SK-N-MC (cell line): ENCODE measurements around the gene ITGAV.

Source experiments
- DNase-seq: peaks from one replicate; pipeline ENCODE4 v3.0.0-alpha.2; 2011; ENCODE audit warnings: low read depth, low spot score
- H3K27ac ChIP-seq: fragments of 200-600 bp; sonication (generic); 2 replicates; pipeline ENCODE4 v1.5.1; 2016; ENCODE audit warnings: mixed run types
- H3K36me3 ChIP-seq: fragments of 200-600 bp; sonication (generic); 2 replicates; pipeline ENCODE4 v1.6.1; 2017; ENCODE audit warnings: antibody characterized with exemption, low read length, mixed read lengths; ENCODE audit not compliant: insufficient read depth
- H3K4me3 ChIP-seq: fragments of 200-600 bp; sonication (generic); 2 replicates; pipeline ENCODE4 v1.5.1; 2016
- H3K9ac ChIP-seq: fragments of 200-600 bp; sonication (generic); 2 replicates; pipeline ENCODE4 v1.8.0; 2017; ENCODE audit warnings: mixed run types, mixed read lengths; ENCODE audit not compliant: insufficient read length
- H3K9me3 ChIP-seq: fragments of 200-600 bp; sonication (generic); 2 replicates; pipeline ENCODE4 v1.6.1; 2017; ENCODE audit warnings: low read depth, mild to moderate bottlenecking, antibody characterized with exemption, low read length, moderate library complexity, mixed read lengths
- EZH2 ChIP-seq: fragments of 200-600 bp; sonication (generic); IDR thresholded peaks from one replicate; pipeline ENCODE4 v1.6.1; 2017; ENCODE audit warnings: antibody characterized with exemption
- FOXP2 ChIP-seq: optimal IDR thresholded peaks from 2 replicates; pipeline ENCODE3; 2011; ENCODE audit warnings: mild to moderate bottlenecking, moderate library complexity; ENCODE audit not compliant: insufficient read depth; ENCODE audit errors: extremely low read length, control extremely low read depth
- POLR2AphosphoS5 ChIP-seq: IDR thresholded peaks from 2 replicates; pipeline ENCODE4 v1.6.1; 2012; ENCODE audit warnings: mild to moderate bottlenecking, low read depth, low read length, borderline replicate concordance

ITGAV gene

DNA sequence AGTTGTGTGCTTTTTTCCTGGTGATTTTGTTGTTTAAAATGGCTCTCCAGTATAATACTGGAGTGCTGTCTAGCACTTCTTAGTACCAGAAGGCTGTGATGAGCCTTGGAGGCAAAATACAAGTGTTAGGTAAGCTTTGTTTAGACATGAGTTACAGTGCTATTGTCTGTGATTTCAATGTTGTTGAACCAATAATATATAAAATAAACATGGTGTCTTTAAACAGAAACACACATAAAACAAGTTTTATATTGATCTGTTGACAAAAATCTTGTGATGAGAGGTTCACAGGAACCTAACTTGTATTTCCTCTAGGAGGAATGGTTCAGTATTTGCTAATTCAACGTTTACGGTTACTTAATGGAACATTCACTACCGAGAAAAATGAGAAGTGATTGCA is 99.0 kb downstream of the ITGAV start:
- TF ChIP-seq FOXP2 (no peak), EZH2 (no peak), POLR2AphosphoS5 (no peak)
- Histone ChIP-seq H3K9me3 (no peaks in the 10 kb centered on the region; the same call in 1 of the 2 replicates), H3K4me3 (no peak overlapping the region), H3K36me3 (no peaks in the 10 kb centered on the region), H3K27ac (no peak overlapping the region), H3K9ac (no peak overlapping the region)
- no peak for DNase-seq

DNA sequence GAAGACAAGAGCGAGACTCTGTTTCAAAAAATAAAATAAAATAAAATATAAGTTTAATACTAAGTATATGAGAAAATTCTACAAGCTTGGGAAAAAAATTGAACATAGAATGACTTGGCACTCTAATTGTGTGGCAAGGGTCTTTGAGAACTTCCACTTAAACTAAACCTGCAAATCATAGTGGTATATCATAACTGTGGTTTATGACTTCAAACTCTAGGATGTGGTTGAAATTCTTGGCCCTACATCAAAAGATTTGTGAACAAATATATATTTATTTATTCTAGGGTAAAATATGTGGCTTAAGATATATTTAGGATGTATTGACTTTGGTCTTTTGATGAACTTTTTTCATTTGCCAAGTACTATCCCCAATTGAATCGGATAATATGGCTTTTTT is 100.9 kb downstream of the ITGAV start:
- Histone ChIP-seq H3K27ac (no peak overlapping the region), H3K9ac (no peak overlapping the region), H3K9me3 (no peaks in the 10 kb centered on the region; the same call in 1 of the 2 replicates), H3K4me3 (no peak overlapping the region), H3K36me3 (no peaks in the 10 kb centered on the region)
- TF ChIP-seq POLR2AphosphoS5, result no peak
- no peak for TF ChIP-seq FOXP2
- TF ChIP-seq EZH2, result no peak
- DNase-seq, result no peak

DNA sequence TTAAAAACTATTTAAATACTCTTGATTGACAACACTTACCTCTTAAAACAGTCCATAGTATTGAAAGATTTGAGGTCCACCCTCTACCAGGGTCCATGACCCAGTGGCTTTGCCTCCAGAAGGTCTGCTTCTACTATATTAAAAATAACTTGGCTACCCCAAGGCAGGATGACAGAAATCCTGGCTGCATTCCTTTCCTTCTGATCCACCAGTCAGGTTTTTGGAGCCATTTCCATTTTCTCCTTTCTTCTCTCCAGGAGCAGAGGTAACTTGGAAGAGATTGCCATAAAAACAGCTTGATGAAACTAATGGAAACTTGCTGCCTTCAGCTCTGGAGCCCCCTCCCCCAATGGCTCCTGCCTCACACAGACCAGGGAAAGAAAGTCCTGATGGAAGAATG is 101.4 kb downstream of the ITGAV start:
- Histone ChIP-seq H3K9ac (no peak overlapping the region), H3K9me3 (no peaks in the 10 kb centered on the region; the same call in 1 of the 2 replicates), H3K4me3 (no peak overlapping the region), H3K36me3 (no peaks in the 10 kb centered on the region), H3K27ac (no peak overlapping the region)
- no peak for DNase-seq
- TF ChIP-seq FOXP2 (no peak), POLR2AphosphoS5 (no peak), EZH2 (no peak)

DNA sequence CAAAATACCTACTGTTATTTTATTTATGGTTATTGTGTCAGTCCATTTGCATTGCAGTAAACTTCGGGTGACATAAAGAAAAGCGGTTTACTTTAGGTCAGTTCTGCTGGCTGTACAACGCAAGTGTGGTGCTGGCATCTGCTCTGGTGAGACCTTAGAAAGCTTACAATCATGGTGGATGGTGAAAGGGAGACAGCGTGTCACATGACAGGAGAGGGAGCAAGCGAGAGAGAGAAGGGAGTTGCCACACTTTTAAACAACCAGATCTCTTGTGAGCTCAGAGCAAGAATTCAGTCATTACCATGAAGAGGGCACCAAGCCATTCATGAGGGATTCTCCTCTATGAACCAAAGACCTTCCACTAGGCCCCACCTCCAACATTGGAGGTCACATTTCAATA is 102.0 kb downstream of the ITGAV start:
- H3K27ac ChIP-seq, result no peak overlapping the region
- TF ChIP-seq EZH2, result no peak
- no peak for TF ChIP-seq FOXP2
- no peak for TF ChIP-seq POLR2AphosphoS5
- no peak overlapping the region for H3K9ac ChIP-seq
- H3K36me3 ChIP-seq, result no peaks in the 10 kb centered on the region
- no peak overlapping the region for H3K4me3 ChIP-seq
- DNase-seq, result no peak
- no peaks in the 10 kb centered on the region; the same call in 1 of the 2 replicates for H3K9me3 ChIP-seq

DNA sequence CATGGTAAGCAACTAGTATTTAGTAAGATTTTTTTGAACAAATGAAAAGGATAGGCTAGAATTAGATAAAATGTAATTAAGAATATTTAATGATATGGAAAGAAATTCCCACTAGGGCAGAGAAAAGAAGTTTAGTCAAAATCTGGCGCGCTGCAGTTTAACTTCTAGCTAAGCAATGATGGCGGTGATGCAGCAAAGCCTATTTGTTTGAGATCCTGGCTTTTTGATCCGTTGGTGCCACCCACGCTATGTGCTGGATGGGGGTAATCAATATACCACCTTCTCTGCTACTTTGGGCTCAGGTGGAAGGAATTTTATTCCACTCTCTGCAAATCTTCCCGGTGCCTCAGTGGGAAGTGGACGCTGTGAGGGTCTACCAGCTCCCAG is 103.6 kb downstream of the ITGAV start:
- no peak overlapping the region for H3K27ac ChIP-seq
- H3K36me3 ChIP-seq, result no peaks in the 10 kb centered on the region
- H3K4me3 ChIP-seq, result peak overlapping the region; percentile 87
- TF ChIP-seq FOXP2 (no peak), EZH2 (no peak), POLR2AphosphoS5 (no peak)
- peak overlapping the region; percentile 38 for H3K9ac ChIP-seq
- no peaks in the 10 kb centered on the region for H3K9me3 ChIP-seq
- no peak for DNase-seq

DNA sequence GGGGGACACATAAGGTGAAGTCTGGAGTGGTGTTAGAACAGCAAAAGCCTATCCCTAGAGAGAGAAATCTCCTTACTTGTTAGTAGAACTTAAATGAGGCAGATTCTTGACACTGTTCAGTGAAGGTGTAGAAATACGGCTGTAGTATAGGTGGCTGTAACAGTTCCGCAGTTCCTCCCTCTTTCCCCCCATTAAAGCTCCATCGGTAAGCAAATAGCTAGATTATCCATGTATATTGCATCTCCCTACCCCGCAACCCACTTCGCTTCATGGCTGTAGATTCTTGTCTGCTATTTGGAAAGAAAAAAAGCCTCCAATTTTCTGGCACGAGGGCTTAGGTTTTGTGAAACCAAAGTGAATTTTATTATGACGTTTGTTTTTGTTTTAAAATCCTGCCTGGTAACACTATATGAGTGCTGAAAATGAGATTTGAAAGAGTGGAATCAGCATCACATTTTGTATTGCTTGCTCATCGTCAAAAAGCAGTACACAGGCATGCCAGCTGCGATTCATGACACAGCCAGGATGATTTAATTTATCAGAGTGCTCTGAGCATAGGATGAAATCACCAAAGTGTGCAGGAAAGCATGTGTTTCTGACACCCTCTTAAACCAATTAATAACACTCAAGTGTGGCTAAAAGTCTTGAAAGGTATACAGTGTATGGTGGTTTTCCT is 105.4 kb downstream of the ITGAV start:
- TF ChIP-seq POLR2AphosphoS5 (no peak), EZH2 (no peak), FOXP2 (no peak)
- Histone ChIP-seq H3K36me3 (no peaks in the 10 kb centered on the region), H3K9ac (no peak overlapping the region), H3K27ac (no peak overlapping the region), H3K4me3 (peak overlapping the region; percentile 87), H3K9me3 (no peaks in the 10 kb centered on the region)
- no peak for DNase-seq

DNA sequence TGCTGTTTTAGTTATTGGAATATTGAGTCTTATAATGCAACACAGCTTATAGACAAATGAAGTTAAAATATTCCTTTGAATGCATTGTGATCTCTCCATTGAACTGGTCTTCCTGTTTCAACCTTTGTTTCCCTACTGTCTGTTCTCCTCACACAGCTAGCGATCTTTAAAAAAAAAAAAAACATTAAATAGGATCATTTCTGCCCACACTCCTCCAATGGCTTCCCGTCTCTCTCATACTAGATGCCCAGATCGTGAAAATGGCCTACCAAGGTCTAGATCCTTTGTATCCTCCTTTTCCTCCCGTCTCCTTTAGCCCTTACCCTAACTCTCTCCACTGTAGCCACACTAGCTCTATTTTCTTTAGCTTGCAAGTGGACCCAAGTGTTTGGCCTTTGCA is 106.4 kb downstream of the ITGAV start:
- TF ChIP-seq EZH2 (no peak), FOXP2 (no peak)
- Histone ChIP-seq H3K36me3 (no peaks in the 10 kb centered on the region), H3K4me3 (no peak overlapping the region), H3K27ac (no peak overlapping the region), H3K9ac (no peak overlapping the region), H3K9me3 (no peaks in the 10 kb centered on the region)
- DNase-seq, result no peak

DNA sequence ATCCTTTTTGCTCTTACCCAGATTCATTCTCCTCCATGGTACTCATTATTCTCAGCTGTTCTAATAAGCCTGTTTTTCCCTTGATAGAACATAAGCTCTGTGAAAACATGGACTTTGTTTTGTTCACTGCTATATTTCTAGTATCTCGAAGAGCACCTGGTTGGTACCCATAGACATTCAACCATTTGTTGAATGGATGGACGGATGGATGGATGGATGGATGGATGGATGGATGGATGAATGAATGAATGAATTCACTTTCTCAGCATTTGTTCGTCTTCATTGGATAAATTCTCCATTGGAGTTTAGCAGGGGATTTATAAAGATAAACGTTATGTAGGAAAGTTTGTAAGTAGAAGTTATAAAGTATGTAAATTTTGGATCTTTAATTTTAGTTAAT is 106.9 kb downstream of the ITGAV start:
- Histone ChIP-seq H3K27ac (no peak overlapping the region), H3K9ac (no peak overlapping the region), H3K9me3 (no peaks in the 10 kb centered on the region), H3K36me3 (no peaks in the 10 kb centered on the region), H3K4me3 (no peak overlapping the region)
- no peak for DNase-seq
- TF ChIP-seq EZH2, result no peak
- no peak for TF ChIP-seq POLR2AphosphoS5

DNA sequence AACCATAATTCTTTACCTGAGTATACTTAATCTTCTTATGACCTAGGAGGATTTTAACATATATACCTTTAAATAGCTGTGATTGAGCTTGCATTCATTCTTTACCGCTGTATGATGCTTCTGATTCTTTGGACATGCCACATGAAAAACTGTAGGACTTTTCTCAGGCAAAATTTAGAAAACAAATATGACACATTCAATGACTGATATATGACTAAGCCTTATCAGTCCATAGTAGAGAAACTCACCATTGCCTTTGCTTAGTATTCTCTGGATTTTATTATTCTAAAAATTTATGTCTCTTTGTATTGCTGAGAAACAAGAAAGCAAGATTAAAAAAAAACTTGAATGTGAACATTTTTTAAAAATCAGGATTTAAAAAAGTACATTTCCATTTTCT is 107.7 kb downstream of the ITGAV start:
- no peak for TF ChIP-seq POLR2AphosphoS5
- TF ChIP-seq EZH2, result no peak
- TF ChIP-seq FOXP2, result no peak

DNA sequence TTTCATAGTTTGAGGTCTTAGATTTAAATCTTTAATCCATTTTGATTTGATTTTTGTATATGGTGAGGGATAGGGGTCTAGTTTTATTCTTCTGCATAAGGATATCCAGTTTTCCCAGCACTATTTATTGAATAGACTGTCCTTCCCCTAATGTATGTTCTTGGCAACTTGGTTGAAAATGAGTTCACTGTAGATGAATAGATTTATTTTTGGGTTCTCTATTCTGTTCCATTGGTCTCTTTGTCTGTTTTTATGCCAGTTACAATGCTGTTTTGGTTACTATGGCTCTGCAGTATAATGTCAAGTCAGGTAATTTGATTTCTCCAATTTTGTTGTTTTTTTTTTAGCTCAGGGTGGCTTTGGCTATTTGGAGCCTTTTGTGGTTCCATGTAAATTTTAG is 109.9 kb downstream of the ITGAV start:
- no peak overlapping the region for H3K27ac ChIP-seq
- no peak overlapping the region for H3K9ac ChIP-seq
- no peaks in the 10 kb centered on the region for H3K36me3 ChIP-seq
- no peak overlapping the region for H3K4me3 ChIP-seq
- no peak for TF ChIP-seq EZH2
- no peak for TF ChIP-seq FOXP2
- TF ChIP-seq POLR2AphosphoS5, result no peak
- DNase-seq, result no peak
- H3K9me3 ChIP-seq, result no peaks in the 10 kb centered on the region

More for the DNA sequence above, 107.7 kb downstream of the ITGAV start:
- Histone ChIP-seq H3K36me3 (no peaks in the 10 kb centered on the region), H3K27ac (no peak overlapping the region), H3K9ac (no peak overlapping the region), H3K9me3 (no peaks in the 10 kb centered on the region), H3K4me3 (no peak overlapping the region)
- no peak for DNase-seq
